Spleen (tissue), 7 donors: ENCODE results near the gene NLGN1.

Experiments used
- CTCF ChIP-seq, 11 experiments: fragments of 200-600 bp in 7 of 11; fragments of 450-650 bp in 4 of 11; sonication (generic) in 4 of 11; IDR thresholded peaks in 8 of 11; conservative IDR thresholded peaks in 3 of 11; 1 replicate in 7 of 11; 2 replicates in 4 of 11; pipeline versions ENCODE4 v1.4.0 to v1.8.0; 2016 to 2021; ENCODE audit warnings: antibody characterized with exemption in 11 of 11, inconsistent platforms in 4 of 11, mild to moderate bottlenecking in 1 of 11
- POLR2A ChIP-seq, 3 donors: fragments of 450-650 bp; IDR thresholded peaks; one replicate each; pipeline ENCODE4 v1.5.1; 2017; ENCODE audit warnings: antibody characterized with exemption in 3 of 3, mild to moderate bottlenecking in 1 of 3
- donor health status: DM: no; HTN: no; CAD: no; lungs with moderate emphysema.
- donor health status: DM: no; HTN: no; CAD: no.
- donor health status: DM: no; HTN: no; CAD: no.

GRCh38 chr3:174147798-174148197 lies 750.3 kb downstream of the NLGN1 start:
- TF ChIP-seq CTCF (IDR thresholded peaks at IDR 0.05 in 8 of 11, conservative IDR thresholded peaks at IDR 0.05 in 3 of 11) (no peak), POLR2A (IDR thresholded peaks at IDR 0.05) (no peak)
